NT2/D1 (cell line): Measurements from ENCODE around the gene PKD2.
A peak's percentile ranks its signal among the peaks of the same experiment; 100 is the strongest.

Source experiments
- DNase-seq: peaks from one replicate; pipeline ENCODE4 v3.0.0-alpha.2; 2011; ENCODE audit warnings: low read depth, low spot score
- H3K27me3 ChIP-seq: 2 replicates; pipeline ENCODE4 v1.6.0; 2011; ENCODE audit warnings: mild to moderate bottlenecking; ENCODE audit not compliant: insufficient read length, insufficient read depth
- H3K36me3 ChIP-seq: 2 replicates; pipeline ENCODE4 v1.6.1; 2011; ENCODE audit warnings: mild to moderate bottlenecking, low read length, mixed read lengths; ENCODE audit not compliant: insufficient read depth, insufficient read length
- H3K4me1 ChIP-seq: 2 replicates; pipeline ENCODE4 v1.5.1; 2011; ENCODE audit not compliant: insufficient read depth, insufficient read length
- H3K4me3 ChIP-seq: 2 replicates; pipeline ENCODE4 v1.5.1; 2011; ENCODE audit warnings: low read depth; ENCODE audit not compliant: insufficient read length
- H3K9ac ChIP-seq: 2 replicates; pipeline ENCODE4 v1.6.0; 2011; ENCODE audit warnings: low read depth; ENCODE audit not compliant: insufficient read length
- H3K9me3 ChIP-seq: 2 replicates; pipeline ENCODE4 v1.5.1; 2011; ENCODE audit warnings: mild to moderate bottlenecking, low read length; ENCODE audit not compliant: insufficient read depth
- SUZ12 ChIP-seq: IDR thresholded peaks from 2 replicates; pipeline ENCODE4 v1.6.1; 2011; ENCODE audit not compliant: insufficient read length, insufficient read depth; ENCODE audit errors: extremely low read depth
- YY1 ChIP-seq: IDR thresholded peaks from 2 replicates; pipeline ENCODE4 v1.6.1; 2011; ENCODE audit not compliant: insufficient read length, insufficient read depth
- ZNF274 ChIP-seq: IDR thresholded peaks from 2 replicates; pipeline ENCODE4 v1.6.1; 2011; ENCODE audit warnings: mild to moderate bottlenecking, low read depth, low read length

The PKD2 gene

GRCh38 chr4:88007304-88008121 lies at the start of gene PKD2:
PKD2 (plus strand) TSS chr4:88007635; CDS start chr4:88007734, 99 bp downstream.
- Histone ChIP-seq H3K9me3 (no peaks in the 10 kb centered on the region), H3K4me1 (peaks cover 2% of the 10 kb centered on the region), H3K36me3 (no peaks in the 10 kb centered on the region), H3K27me3 (peaks cover 15% of the 10 kb centered on the region), H3K4me3 (peak within 1 kb of the TSS; percentile 69), H3K9ac (peak within 1 kb of the TSS; percentile 91)
- no peak for TF ChIP-seq ZNF274
- no peak for TF ChIP-seq YY1
- no peak for TF ChIP-seq SUZ12
- DNase-seq = no peak

- Histone ChIP-seq H3K27me3 (no peaks in the 10 kb centered on the region), H3K9me3 (peaks cover 20% of the 10 kb centered on the region; the same call in 1 of the 2 replicates), H3K4me1 (no peaks in the 10 kb centered on the region), H3K36me3 (no peaks in the 10 kb centered on the region), H3K4me3 (no peak overlapping the region), H3K9ac (no peak overlapping the region)
- no peak for DNase-seq
- TF ChIP-seq ZNF274 = no peak
- TF ChIP-seq SUZ12 = no peak
- TF ChIP-seq YY1 = no peak
These were observed 45.4 kb upstream of the PKD2 start for GRCh38 chr4:87961993-87962392.

GRCh38 chr4:87962398-87963146 lies 44.9 kb upstream of the PKD2 start:
- Histone ChIP-seq H3K9ac (no peak overlapping the region), H3K4me3 (no peak overlapping the region), H3K27me3 (no peaks in the 10 kb centered on the region), H3K4me1 (no peaks in the 10 kb centered on the region), H3K9me3 (peaks cover 25% of the 10 kb centered on the region; the same call in 1 of the 2 replicates), H3K36me3 (no peaks in the 10 kb centered on the region)
- no peak for DNase-seq
- no peak for TF ChIP-seq ZNF274
- no peak for TF ChIP-seq SUZ12
- TF ChIP-seq YY1 = no peak

GRCh38 chr4:87965501-87965975 lies 41.9 kb upstream of the PKD2 start:
- Histone ChIP-seq H3K9me3 (peaks cover 21% of the 10 kb centered on the region; the same call in 1 of the 2 replicates), H3K27me3 (no peaks in the 10 kb centered on the region), H3K36me3 (no peaks in the 10 kb centered on the region), H3K9ac (no peak overlapping the region), H3K4me3 (no peak overlapping the region), H3K4me1 (no peaks in the 10 kb centered on the region)
- DNase-seq = no peak
- TF ChIP-seq YY1 = no peak
- no peak for TF ChIP-seq ZNF274

DNA sequence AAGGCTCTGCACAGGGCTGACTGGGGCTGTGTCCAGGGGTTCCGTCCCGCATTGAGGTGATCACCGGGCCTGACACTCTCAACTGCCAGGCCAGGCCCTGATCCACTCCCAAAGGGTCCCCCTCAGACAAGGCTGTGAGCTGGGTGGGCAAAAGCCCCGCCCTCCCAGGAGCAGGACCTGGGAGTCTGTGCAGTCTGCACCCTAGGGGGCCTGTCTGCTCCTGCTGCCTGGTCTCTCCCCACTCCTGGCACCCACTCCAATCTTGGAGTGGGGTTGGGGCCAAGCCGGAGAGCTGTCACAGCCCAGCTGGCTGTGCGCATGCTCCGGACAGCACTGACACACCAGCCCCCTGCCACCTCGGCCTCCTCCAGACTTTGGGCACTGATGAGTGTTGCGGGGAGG lies 41.3 kb upstream of the PKD2 start:
- Histone ChIP-seq H3K9me3 (peaks cover 21% of the 10 kb centered on the region; the same call in 1 of the 2 replicates), H3K9ac (no peak overlapping the region), H3K27me3 (no peaks in the 10 kb centered on the region), H3K4me3 (no peak overlapping the region), H3K36me3 (no peaks in the 10 kb centered on the region), H3K4me1 (no peaks in the 10 kb centered on the region)
- no peak for TF ChIP-seq YY1
- no peak for TF ChIP-seq ZNF274
- no peak for TF ChIP-seq SUZ12
- DNase-seq = no peak

DNA sequence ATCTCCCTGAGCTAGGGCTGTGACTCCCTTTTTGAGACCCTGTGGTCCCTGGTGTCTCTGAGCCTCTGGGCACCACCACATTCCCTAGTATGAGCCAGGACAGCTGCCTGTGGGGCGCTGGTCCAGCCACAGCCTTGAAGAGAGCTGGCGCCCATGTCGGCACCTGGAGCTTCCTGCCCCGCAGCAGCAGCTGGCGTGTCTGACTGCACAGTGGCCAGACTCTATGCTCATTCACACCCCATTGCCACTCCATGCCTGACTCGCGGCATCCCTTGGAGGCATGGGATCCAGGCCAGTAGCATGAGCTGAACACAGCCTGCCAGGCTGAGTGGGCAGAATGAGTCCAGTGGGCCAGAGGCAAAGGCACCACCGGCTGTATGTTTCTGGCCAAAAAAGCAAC lies 40.2 kb upstream of the PKD2 start:
- Histone ChIP-seq H3K9ac (no peak overlapping the region), H3K9me3 (peaks cover 21% of the 10 kb centered on the region; the same call in 1 of the 2 replicates), H3K27me3 (no peaks in the 10 kb centered on the region), H3K4me1 (no peaks in the 10 kb centered on the region), H3K4me3 (no peak overlapping the region), H3K36me3 (no peaks in the 10 kb centered on the region)
- no peak for DNase-seq
- TF ChIP-seq ZNF274 (no peak), YY1 (no peak), SUZ12 (no peak)

DNA sequence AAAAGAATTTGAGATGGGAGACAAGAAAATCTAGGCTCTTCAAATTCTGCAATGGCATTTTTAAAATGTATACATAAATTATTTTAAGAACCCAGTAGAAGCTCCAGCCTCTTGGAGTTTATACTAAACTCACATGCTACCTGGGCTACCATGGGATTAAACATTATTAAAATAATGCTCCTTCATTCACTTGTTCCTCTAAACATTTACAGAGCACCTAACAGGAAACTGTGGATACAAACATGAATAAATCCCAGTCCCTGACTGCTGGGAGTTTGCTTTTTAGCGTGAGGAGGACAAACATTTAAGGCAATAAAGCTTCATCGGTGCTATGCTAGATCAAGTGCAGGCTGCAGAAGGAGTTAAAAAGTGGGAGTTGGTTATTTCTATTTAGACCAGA lies 37.3 kb upstream of the PKD2 start:
- TF ChIP-seq SUZ12 (no peak), YY1 (no peak), ZNF274 (no peak)
- H3K9me3 ChIP-seq = peaks cover 21% of the 10 kb centered on the region; the same call in 1 of the 2 replicates
- H3K9ac ChIP-seq = no peak overlapping the region
- H3K4me1 ChIP-seq = no peaks in the 10 kb centered on the region
- no peak for DNase-seq
- H3K4me3 ChIP-seq = no peak overlapping the region
- H3K27me3 ChIP-seq = no peaks in the 10 kb centered on the region
- no peaks in the 10 kb centered on the region for H3K36me3 ChIP-seq

GRCh38 chr4:87971866-87972265 lies 35.6 kb upstream of the PKD2 start:
- no peak for DNase-seq
- Histone ChIP-seq H3K27me3 (no peaks in the 10 kb centered on the region), H3K36me3 (peaks cover 4% of the 10 kb centered on the region), H3K4me3 (no peak overlapping the region), H3K9ac (no peak overlapping the region), H3K4me1 (no peaks in the 10 kb centered on the region), H3K9me3 (peaks cover 8% of the 10 kb centered on the region; the same call in 1 of the 2 replicates)
- TF ChIP-seq ZNF274 (no peak), YY1 (no peak), SUZ12 (no peak)
